Breast epithelium (tissue), 4 donors: Measurements from ENCODE around the gene IRF2. TPM values are rescaled to one million over a fixed set of nuclear protein-coding genes. Genes with fewer than 3 reads are reported as not detected.

Experiments used
- DNase-seq, 2 donors: peaks; one replicate each; pipeline ENCODE4 v3.0.0-alpha.2; 2019; ENCODE audit warnings: low spot score in 2 of 2
- H3K27ac ChIP-seq, 2 donors: fragments of 200-600 bp; sonication (generic) in 1 of 2; one replicate each; pipeline ENCODE4 v1.5.1; 2016 to 2019; ENCODE audit warnings: mild to moderate bottlenecking in 1 of 2
- H3K27me3 ChIP-seq, 2 donors: fragments of 200-600 bp; sonication (generic) in 1 of 2; one replicate each; pipeline versions ENCODE4 v1.5.1 to v1.6.0; 2017 to 2019; ENCODE audit warnings: control low read depth in 1 of 2, mild to moderate bottlenecking in 1 of 2
- H3K36me3 ChIP-seq: fragments of 200-600 bp; one replicate; pipeline ENCODE4 v1.5.1; 2019
- H3K4me1 ChIP-seq, 2 donors: fragments of 200-600 bp; sonication (generic); one replicate each; pipeline ENCODE4 v1.5.1; 2016 to 2019; ENCODE audit warnings: control low read depth in 1 of 2
- H3K4me3 ChIP-seq, 3 donors: fragments of 200-600 bp; sonication (generic); 1 replicate in 2 of 3; 2 replicates in 1 of 3; pipeline ENCODE4 v1.5.1; 2016 to 2019; ENCODE audit warnings: mild to moderate bottlenecking in 3 of 3, moderate library complexity in 2 of 3
- H3K9me3 ChIP-seq, 2 donors: fragments of 200-600 bp; sonication (generic) in 1 of 2; one replicate each; pipeline ENCODE4 v1.5.1; 2016 to 2019; ENCODE audit warnings: control low read depth in 1 of 2
- CTCF ChIP-seq, 3 donors: fragments of 450-650 bp; IDR thresholded peaks; one replicate each; pipeline ENCODE4 v1.5.1; 2016 to 2017; ENCODE audit warnings: antibody characterized with exemption in 3 of 3, mild to moderate bottlenecking in 3 of 3, moderate library complexity in 3 of 3
- POLR2A ChIP-seq: fragments of 450-650 bp; IDR thresholded peaks from one replicate; pipeline ENCODE4 v1.6.1; 2016; ENCODE audit warnings: antibody characterized with exemption, mild to moderate bottlenecking, moderate library complexity
- POLR2AphosphoS5 ChIP-seq, 3 donors: sonication (generic); formaldehyde crosslinking; IDR thresholded peaks; one replicate each; pipeline ENCODE4 v1.6.1; 2017; ENCODE audit warnings: antibody characterized with exemption in 3 of 3
- intact Hi-C: fragments of 100-400 bp; cut with DNase I; formaldehyde crosslinking; loops from one replicate; pipeline ENCODE4 v1.15.1; 2023; ENCODE audit warnings: low total_unique reads
- total RNA-seq, 3 donors: library from RNA; depleted of rRNA; stranded (reverse); fragments of >200 nt; gene quantifications; one replicate each; pipeline ENCODE4 v1.1.0, GENCODE V29; 2016

Gene IRF2
- total RNA-seq, 3 donors from 2014 or later, result 27.4 to 57.8 (median 36.4) TPM

- DNase-seq, result no peak
- H3K9me3 ChIP-seq, result no peaks in the 10 kb centered on the region
- intact Hi-C loops, result no loop called here
- peak overlapping the region in 1 of 3 donors; percentile 21 for H3K4me3 ChIP-seq
- no peaks in the 10 kb centered on the region for H3K27me3 ChIP-seq
- H3K27ac ChIP-seq, result peak overlapping the region; percentile 9 to 20
- no peaks in the 10 kb centered on the region for H3K4me1 ChIP-seq
- TF ChIP-seq CTCF (IDR thresholded peaks at IDR 0.05), result no peak
- no peak for TF ChIP-seq POLR2AphosphoS5 (IDR thresholded peaks at IDR 0.05)
- TF ChIP-seq POLR2A, result no peak
- peaks cover 4% of the 10 kb centered on the region for H3K36me3 ChIP-seq
Observed at GRCh38 chr4:184392748-184393559, 81.4 kb downstream of the IRF2 start.

- peak overlapping the region in 1 of 3 donors; percentile 21 for H3K4me3 ChIP-seq
- peaks cover 4% of the 10 kb centered on the region for H3K36me3 ChIP-seq
- H3K27ac ChIP-seq, result peak overlapping the region; percentile 9 to 20
- intact Hi-C loops, result no loop called here
- H3K4me1 ChIP-seq, result no peaks in the 10 kb centered on the region
- H3K27me3 ChIP-seq, result no peaks in the 10 kb centered on the region
- TF ChIP-seq POLR2AphosphoS5 (IDR thresholded peaks at IDR 0.05), result no peak
- TF ChIP-seq POLR2A, result no peak
- TF ChIP-seq CTCF (IDR thresholded peaks at IDR 0.05), result no peak
- no peak for DNase-seq
- no peaks in the 10 kb centered on the region for H3K9me3 ChIP-seq
Observed at GRCh38 chr4:184392316-184392715, 82.0 kb downstream of the IRF2 start.

GRCh38 chr4:184389978-184390900, 84.1 kb downstream of the IRF2 start:
- no peak overlapping the region for H3K27ac ChIP-seq
- DNase-seq, result no peak
- intact Hi-C loops, result no loop called here
- H3K4me1 ChIP-seq, result no peaks in the 10 kb centered on the region
- peaks cover 4% of the 10 kb centered on the region for H3K36me3 ChIP-seq
- no peaks in the 10 kb centered on the region for H3K9me3 ChIP-seq
- no peaks in the 10 kb centered on the region for H3K27me3 ChIP-seq
- no peak overlapping the region for H3K4me3 ChIP-seq
- TF ChIP-seq CTCF (IDR thresholded peaks at IDR 0.05) (no peak), POLR2AphosphoS5 (IDR thresholded peaks at IDR 0.05) (no peak), POLR2A (no peak)

GRCh38 chr4:184388106-184388505, 86.2 kb downstream of the IRF2 start:
- no peaks in the 10 kb centered on the region for H3K27me3 ChIP-seq
- H3K4me1 ChIP-seq, result peaks cover 4% of the 10 kb centered on the region in 2 donors
- no peaks in the 10 kb centered on the region for H3K9me3 ChIP-seq
- TF ChIP-seq CTCF (IDR thresholded peaks at IDR 0.05), result no peak
- TF ChIP-seq POLR2A, result no peak
- no peak for TF ChIP-seq POLR2AphosphoS5 (IDR thresholded peaks at IDR 0.05)
- no peak for DNase-seq
- intact Hi-C loops, result loop anchor here (1.0 kb wide), 1 partner anchor 49 kb away; no protein-coding TSS in a partner anchor
- H3K27ac ChIP-seq, result no peak overlapping the region
- no peak overlapping the region for H3K4me3 ChIP-seq
- H3K36me3 ChIP-seq, result peaks cover 4% of the 10 kb centered on the region
